ENCODE results near the gene SLC16A7.
A peak's percentile ranks its signal among the peaks of the same experiment; 100 is the strongest.
"Not testable (repeated sequence)": the region's sequence is repeated elsewhere in the genome, so short reads cannot be mapped to it uniquely, and the experiment has no call there.

Gene SLC16A7

DNA sequence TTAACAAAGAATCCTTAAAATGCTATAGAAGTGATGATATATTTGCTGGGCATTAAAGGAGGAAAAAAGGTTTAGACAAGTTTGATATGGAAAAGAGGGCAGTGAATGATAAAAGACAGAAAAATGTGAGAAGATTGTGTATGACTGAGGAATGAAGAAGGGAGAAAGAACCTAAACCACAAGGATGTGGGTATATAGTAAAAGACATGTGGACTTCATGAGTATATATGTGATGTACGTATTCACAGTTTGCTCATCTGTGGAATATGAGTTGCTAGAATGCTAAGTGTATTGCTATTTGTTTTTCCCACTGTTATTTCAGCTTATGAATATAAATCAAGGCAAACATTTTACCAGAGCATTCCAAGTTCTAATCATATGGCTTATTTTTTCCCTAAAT, 2.1 kb upstream of the SLC16A7 start:
- Histone ChIP-seq H3K4me1 (ENCODE audit: control insufficient read depth, low read depth, low read length) (peaks cover 4% of the 10 kb centered on the region), H3K27ac (ENCODE audit: low read length) (no peak overlapping the region), H3K27me3 (ENCODE audit: control insufficient read depth, insufficient read depth, low read length) (peaks cover 19% of the 10 kb centered on the region), H3K9me3 (ENCODE audit: control insufficient read depth, low read depth, low read length) (no peaks in the 10 kb centered on the region), H3K36me3 (ENCODE audit: control insufficient read depth, low read depth, low read length) (no peaks in the 10 kb centered on the region), H3K9ac (ENCODE audit: low read length) (no peak overlapping the region), H3K4me3 (ENCODE audit: low read length) (no peak overlapping the region)

DNA sequence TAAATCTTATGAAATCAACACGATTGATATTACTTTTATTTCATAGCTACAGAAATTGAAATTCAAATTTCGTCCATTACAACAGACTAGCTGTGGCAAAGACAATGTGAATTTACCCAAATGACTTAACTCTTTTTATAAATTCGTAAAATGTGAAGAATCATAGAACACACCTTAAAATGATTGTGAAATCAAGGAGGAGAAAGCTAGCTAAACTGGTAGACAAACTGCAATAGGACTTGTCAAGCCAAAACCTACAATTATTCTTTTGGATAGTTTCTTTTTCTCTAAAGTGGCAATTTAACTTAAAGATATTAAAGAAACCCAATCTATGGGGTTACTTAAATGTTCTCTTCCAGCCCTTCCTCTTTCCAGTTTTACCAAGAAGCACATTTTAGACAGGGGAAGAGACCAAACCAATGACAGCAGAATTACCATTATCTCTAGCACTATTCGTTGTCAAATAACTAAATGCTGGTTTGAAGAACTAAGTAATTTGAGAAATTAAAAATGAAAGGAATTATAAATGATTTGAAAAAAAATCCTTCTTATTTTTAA, 807 bp upstream of the SLC16A7 start:
- Histone ChIP-seq H3K9me3 (ENCODE audit: control insufficient read depth, low read depth, low read length) (no peaks in the 10 kb centered on the region), H3K4me1 (ENCODE audit: control insufficient read depth, low read depth, low read length) (peaks cover 4% of the 10 kb centered on the region), H3K9ac (ENCODE audit: low read length) (no peak overlapping the region), H3K36me3 (ENCODE audit: control insufficient read depth, low read depth, low read length) (no peaks in the 10 kb centered on the region), H3K27ac (ENCODE audit: low read length) (no peak overlapping the region), H3K27me3 (ENCODE audit: control insufficient read depth, insufficient read depth, low read length) (peaks cover 19% of the 10 kb centered on the region), H3K4me3 (ENCODE audit: low read length) (peak overlapping the region; percentile 80)

DNA sequence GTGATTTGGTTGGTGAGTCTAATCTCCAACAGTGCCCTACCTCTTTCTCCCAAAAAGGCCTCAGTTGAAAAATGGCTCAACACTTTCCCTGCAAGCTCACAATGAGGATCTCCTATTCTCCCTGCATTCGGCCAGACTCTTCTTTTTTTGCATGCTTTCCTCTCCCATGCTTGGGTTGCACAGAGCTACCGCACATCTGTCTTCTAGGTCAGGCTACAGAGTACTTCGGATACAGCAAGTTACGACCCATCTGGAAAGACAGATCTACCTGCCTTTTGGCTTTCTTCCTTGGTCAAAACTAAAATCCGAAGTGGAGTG, 305 bp upstream of the SLC16A7 start:
- H3K4me1 ChIP-seq (ENCODE audit: control insufficient read depth, low read depth, low read length), result peaks cover 4% of the 10 kb centered on the region
- H3K27ac ChIP-seq (ENCODE audit: low read length), result no peak overlapping the region
- no peaks in the 10 kb centered on the region for H3K9me3 ChIP-seq (ENCODE audit: control insufficient read depth, low read depth, low read length)
- no peaks in the 10 kb centered on the region for H3K36me3 ChIP-seq (ENCODE audit: control insufficient read depth, low read depth, low read length)
- H3K9ac ChIP-seq (ENCODE audit: low read length), result no peak overlapping the region
- peaks cover 19% of the 10 kb centered on the region for H3K27me3 ChIP-seq (ENCODE audit: control insufficient read depth, insufficient read depth, low read length)
- H3K4me3 ChIP-seq (ENCODE audit: low read length), result peak overlapping the region; percentile 80

DNA sequence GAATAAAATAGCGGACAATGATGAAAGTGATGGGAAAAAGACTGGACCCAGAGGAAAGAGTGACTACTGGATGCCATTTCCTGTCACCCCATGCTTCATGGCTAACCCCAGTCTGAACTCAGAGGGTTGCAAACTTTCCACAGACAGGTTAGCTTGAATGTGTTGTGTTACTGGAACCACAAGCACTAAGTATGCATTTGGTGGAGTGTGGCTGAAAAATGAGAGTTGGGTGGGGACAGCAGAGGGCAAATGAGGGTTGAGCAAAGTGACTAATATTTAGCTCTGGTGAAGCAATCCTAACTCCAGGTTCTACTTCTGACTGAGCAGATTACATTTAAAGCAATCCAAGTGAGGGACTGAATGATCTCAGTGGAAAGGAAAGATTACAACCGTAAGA, 1.6 kb downstream of the SLC16A7 start:
- Histone ChIP-seq H3K4me3 (ENCODE audit: low read length) (peak overlapping the region; percentile 80), H3K27ac (ENCODE audit: low read length) (no peak overlapping the region), H3K36me3 (ENCODE audit: control insufficient read depth, low read depth, low read length) (no peaks in the 10 kb centered on the region)

DNA sequence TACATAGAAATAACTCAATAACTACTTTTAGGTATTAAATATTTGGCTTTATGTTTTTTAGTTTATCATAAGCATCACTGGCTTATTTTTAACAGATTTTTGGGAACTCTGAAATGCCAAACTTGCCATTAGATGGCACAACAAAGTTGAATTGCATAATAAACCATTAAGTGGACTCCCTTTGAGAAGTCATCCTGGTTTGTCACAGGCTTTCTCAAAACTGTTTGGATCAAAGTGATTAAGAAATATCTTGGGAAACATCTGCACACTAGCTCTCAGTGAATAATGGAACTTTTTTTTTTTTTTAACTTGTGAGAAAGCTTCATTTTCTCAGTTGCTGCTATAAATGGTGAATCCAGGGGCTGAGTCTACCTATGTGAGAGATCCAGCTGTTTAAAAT, 4.3 kb downstream of the SLC16A7 start:
- Histone ChIP-seq H3K27me3 (ENCODE audit: control insufficient read depth, insufficient read depth, low read length) (peaks cover 19% of the 10 kb centered on the region), H3K27ac (ENCODE audit: low read length) (no peak overlapping the region), H3K4me3 (ENCODE audit: low read length) (no peak overlapping the region), H3K9ac (ENCODE audit: low read length) (no peak overlapping the region), H3K36me3 (ENCODE audit: control insufficient read depth, low read depth, low read length) (no peaks in the 10 kb centered on the region), H3K9me3 (ENCODE audit: control insufficient read depth, low read depth, low read length) (no peaks in the 10 kb centered on the region), H3K4me1 (ENCODE audit: control insufficient read depth, low read depth, low read length) (peaks cover 5% of the 10 kb centered on the region)

More for the DNA sequence above, 1.6 kb downstream of the SLC16A7 start:
- H3K9me3 ChIP-seq (ENCODE audit: control insufficient read depth, low read depth, low read length), result no peaks in the 10 kb centered on the region
- peaks cover 4% of the 10 kb centered on the region for H3K4me1 ChIP-seq (ENCODE audit: control insufficient read depth, low read depth, low read length)
- H3K27me3 ChIP-seq (ENCODE audit: control insufficient read depth, insufficient read depth, low read length), result peaks cover 19% of the 10 kb centered on the region
- H3K9ac ChIP-seq (ENCODE audit: low read length), result no peak overlapping the region

DNA sequence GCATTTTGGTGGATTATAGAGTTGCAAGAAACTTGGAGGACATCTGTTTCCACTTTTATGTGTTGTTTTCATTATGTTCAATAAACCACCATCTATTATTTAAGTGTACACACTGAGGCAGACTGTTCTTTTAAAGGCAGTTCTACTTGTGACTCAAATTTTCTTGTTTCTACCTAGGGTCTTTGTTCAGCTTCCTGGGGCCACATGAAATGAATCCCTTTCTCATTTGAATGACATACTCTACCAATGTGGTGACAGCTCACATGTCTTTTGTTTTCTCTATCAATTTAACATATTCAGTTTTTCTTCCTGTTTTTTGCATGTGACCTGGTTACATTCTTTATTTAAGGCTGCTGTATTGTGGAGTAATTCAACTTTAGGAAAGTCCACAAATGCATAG, 7.9 kb downstream of the SLC16A7 start:
- Histone ChIP-seq H3K4me1 (ENCODE audit: control insufficient read depth, low read depth, low read length) (peaks cover 5% of the 10 kb centered on the region), H3K27me3 (ENCODE audit: control insufficient read depth, insufficient read depth, low read length) (no peaks in the 10 kb centered on the region), H3K27ac (ENCODE audit: low read length) (no peak overlapping the region), H3K4me3 (ENCODE audit: low read length) (no peak overlapping the region), H3K36me3 (ENCODE audit: control insufficient read depth, low read depth, low read length) (no peaks in the 10 kb centered on the region), H3K9me3 (ENCODE audit: control insufficient read depth, low read depth, low read length) (no peaks in the 10 kb centered on the region), H3K9ac (ENCODE audit: low read length) (no peak overlapping the region)

DNA sequence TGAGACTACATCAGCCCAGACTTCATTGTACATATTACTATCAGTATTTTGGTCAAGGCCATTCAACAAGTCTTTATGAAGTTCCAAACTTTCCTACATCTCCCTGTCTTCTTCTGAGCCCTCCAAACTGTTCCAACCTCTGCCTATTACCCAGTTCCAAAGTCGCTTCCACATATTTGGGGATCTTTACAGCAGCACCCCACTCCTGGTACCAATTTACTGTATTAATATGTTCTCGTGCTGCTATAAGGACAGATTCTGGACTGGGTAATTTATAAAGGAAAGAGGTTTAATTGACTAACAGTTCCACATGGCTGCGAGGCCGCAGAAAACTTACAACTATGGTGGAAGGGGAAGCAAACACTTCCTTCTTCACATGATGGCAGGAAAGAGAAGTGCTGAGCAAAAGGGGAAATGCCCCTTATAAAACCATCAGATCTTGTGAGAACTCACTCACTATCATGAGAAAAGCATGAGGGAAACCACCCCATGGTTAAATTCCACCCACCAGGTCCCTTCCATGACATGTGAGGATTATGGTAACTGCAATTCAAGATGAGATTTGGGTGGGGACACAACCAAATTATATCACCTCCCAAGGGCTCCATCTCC, 17.1 kb downstream of the SLC16A7 start:
- not testable (repeated sequence) for H3K36me3 ChIP-seq (ENCODE audit: control insufficient read depth, low read depth, low read length); H3K4me3 ChIP-seq (ENCODE audit: low read length); H3K27ac ChIP-seq (ENCODE audit: low read length); H3K9me3 ChIP-seq (ENCODE audit: control insufficient read depth, low read depth, low read length); H3K4me1 ChIP-seq (ENCODE audit: control insufficient read depth, low read depth, low read length); H3K9ac ChIP-seq (ENCODE audit: low read length); H3K27me3 ChIP-seq (ENCODE audit: control insufficient read depth, insufficient read depth, low read length)

DNA sequence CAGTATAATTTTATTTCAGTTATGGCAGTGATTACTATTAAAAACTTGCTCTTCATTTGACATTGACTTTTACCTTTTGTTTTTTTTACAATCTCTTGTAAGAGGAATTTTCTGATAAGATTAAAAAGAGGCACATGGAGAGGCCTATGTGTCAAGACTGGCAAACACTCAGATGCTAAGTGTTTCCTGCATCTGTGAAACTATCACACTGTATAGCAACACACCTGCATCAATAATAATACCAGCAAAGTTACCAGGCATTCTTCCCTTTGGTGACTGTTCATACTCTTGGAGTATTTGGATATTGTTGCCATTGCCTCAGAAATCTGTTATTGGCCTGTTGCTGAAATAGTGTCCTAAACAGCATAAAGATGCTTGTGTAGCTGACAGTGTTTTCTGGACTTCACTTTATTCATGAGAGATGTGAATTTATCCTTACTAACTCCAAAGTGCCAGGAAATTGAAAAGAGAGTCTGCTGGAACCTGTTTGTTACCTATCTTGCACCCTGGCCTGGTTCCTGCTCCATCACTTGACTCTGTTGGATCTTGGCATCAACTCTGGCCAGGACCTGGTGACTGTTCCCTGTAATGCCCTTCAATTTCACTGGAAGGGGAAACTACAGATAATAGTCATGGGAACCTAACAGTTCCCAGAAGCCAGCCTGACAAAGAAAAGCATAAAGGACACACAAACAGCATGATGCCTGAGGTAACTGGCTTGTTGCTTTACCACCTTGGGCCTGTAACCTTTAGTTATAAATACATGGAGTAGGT, 19.8 kb downstream of the SLC16A7 start:
- Histone ChIP-seq H3K9me3 (ENCODE audit: control insufficient read depth, low read depth, low read length) (peaks cover 8% of the 10 kb centered on the region), H3K27me3 (ENCODE audit: control insufficient read depth, insufficient read depth, low read length) (no peaks in the 10 kb centered on the region), H3K4me3 (ENCODE audit: low read length) (no peak overlapping the region), H3K27ac (ENCODE audit: low read length) (no peak overlapping the region), H3K36me3 (ENCODE audit: control insufficient read depth, low read depth, low read length) (no peaks in the 10 kb centered on the region), H3K4me1 (ENCODE audit: control insufficient read depth, low read depth, low read length) (no peaks in the 10 kb centered on the region), H3K9ac (ENCODE audit: low read length) (no peak overlapping the region)

DNA sequence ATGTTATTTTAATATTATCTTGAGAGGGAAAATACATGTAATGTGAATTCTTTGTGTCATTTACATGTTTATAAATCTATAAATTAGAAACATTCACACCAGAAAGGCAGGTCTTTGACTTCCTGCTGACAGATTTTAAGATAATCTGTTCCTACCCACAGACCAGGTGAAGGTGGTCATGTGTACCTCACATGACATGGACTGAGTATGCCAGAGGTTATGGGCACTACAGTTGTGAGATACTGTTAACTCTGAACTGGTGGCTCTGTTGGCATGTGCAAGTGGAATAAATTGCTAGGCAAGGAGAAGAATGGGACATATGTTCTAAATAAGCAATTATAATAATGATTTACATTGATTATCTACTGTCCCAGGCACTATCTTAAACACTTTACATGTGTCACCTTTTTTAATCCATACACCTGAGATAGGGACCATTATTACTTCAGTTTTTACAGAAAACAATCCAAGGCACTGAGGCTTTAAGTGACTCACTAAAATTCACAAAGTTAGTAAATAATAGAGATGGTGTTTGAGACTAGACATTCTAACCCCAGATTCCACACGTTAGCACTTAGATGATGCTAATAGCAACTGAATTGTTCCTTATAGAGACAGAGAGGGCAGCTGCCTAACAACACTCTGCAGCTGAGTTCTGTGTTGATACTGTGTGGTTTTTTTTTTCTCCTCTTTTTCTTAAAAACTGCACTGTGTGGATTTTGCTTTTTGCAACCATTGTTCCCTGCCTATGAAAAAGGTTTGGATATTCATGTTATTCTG, 23.8 kb downstream of the SLC16A7 start:
- Histone ChIP-seq H3K9me3 (ENCODE audit: control insufficient read depth, low read depth, low read length) (no peaks in the 10 kb centered on the region), H3K4me1 (ENCODE audit: control insufficient read depth, low read depth, low read length) (no peaks in the 10 kb centered on the region), H3K4me3 (ENCODE audit: low read length) (no peak overlapping the region), H3K9ac (ENCODE audit: low read length) (no peak overlapping the region), H3K27me3 (ENCODE audit: control insufficient read depth, insufficient read depth, low read length) (no peaks in the 10 kb centered on the region), H3K36me3 (ENCODE audit: control insufficient read depth, low read depth, low read length) (no peaks in the 10 kb centered on the region), H3K27ac (ENCODE audit: low read length) (no peak overlapping the region)

DNA sequence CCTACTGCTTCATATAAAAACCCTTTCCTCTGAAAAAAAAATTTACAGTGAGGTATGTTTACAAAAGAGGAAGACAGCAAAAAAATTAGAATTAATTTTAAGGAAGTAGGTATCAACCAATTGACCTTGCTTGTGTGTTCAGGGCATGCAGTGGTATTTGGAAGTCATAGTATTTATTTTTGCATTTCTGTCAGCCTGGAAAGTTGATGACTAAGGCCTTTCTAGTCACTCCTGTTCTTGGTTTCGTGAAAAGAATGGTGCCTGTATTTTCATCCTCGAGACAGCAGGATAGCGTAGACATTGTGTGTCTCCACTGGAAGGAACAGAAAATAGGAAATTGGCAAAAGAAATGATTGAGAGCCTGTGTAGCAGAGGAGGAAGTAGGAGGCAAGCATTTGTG, 24.5 kb downstream of the SLC16A7 start:
- H3K4me3 ChIP-seq (ENCODE audit: low read length), result no peak overlapping the region
- H3K27me3 ChIP-seq (ENCODE audit: control insufficient read depth, insufficient read depth, low read length), result no peaks in the 10 kb centered on the region
- no peaks in the 10 kb centered on the region for H3K9me3 ChIP-seq (ENCODE audit: control insufficient read depth, low read depth, low read length)
- H3K36me3 ChIP-seq (ENCODE audit: control insufficient read depth, low read depth, low read length), result no peaks in the 10 kb centered on the region
- no peaks in the 10 kb centered on the region for H3K4me1 ChIP-seq (ENCODE audit: control insufficient read depth, low read depth, low read length)
- H3K27ac ChIP-seq (ENCODE audit: low read length), result no peak overlapping the region
- no peak overlapping the region for H3K9ac ChIP-seq (ENCODE audit: low read length)

DNA sequence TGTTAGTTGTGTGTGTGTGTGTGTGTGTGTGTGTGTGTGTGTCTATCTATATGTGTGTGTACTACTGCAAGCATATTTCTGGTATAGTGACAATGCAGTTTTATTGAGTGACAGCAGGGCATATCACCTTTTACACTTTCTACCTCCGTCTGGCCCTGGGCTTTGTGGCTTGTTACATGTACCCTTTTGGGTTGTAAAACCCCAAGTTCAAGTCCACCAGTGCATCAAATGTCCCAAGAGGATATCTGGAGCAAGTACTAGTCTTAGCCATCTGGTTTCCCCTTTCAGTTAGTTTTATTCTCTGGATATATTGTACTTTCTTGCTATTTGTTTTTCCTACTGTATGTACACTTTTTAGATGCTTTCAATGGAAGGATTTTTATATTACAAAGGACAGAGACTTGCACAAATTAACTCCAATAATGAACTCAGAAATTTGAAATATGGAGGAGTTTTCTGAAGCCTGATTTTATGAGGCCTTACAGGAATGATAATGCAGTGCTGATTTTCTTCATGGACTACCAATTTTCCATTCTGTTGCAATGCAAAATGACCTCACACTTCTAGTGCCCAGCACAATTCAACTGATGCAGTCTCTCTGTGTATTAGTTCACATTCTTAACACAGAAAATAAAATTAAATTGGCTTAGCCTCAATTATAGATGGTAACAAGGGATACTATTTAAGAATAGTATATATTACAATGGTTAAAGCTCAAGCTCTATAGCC, 29.1 kb downstream of the SLC16A7 start:
- H3K4me3 ChIP-seq (ENCODE audit: low read length), result no peak overlapping the region
- no peaks in the 10 kb centered on the region for H3K9me3 ChIP-seq (ENCODE audit: control insufficient read depth, low read depth, low read length)
- H3K9ac ChIP-seq (ENCODE audit: low read length), result no peak overlapping the region
- H3K36me3 ChIP-seq (ENCODE audit: control insufficient read depth, low read depth, low read length), result no peaks in the 10 kb centered on the region
- no peaks in the 10 kb centered on the region for H3K27me3 ChIP-seq (ENCODE audit: control insufficient read depth, insufficient read depth, low read length)
- no peaks in the 10 kb centered on the region for H3K4me1 ChIP-seq (ENCODE audit: control insufficient read depth, low read depth, low read length)
- H3K27ac ChIP-seq (ENCODE audit: low read length), result no peak overlapping the region
